Measurements from ENCODE around the gene CADPS.

Gene CADPS

DNA sequence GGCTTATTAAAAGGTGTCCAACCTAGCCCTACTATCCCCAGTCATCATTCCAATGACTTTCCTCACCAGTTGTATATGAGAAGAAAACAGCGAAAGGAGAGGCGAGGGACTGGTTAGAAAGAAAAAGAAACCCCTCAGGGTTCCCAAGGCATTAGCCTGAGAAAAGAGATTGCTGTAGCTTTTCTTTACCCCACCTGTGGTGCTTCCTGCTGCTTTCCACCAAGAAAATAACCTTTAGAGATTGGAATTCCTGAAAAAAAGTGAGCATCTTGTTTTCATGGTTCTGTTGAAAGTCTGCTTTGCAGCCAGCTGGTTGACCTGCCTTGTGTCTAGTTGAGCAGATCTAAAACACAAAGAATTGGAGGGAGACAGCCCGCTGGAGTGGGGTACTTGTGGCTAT, 196.4 kb downstream of the CADPS start:
- no peak for DNase-seq

DNA sequence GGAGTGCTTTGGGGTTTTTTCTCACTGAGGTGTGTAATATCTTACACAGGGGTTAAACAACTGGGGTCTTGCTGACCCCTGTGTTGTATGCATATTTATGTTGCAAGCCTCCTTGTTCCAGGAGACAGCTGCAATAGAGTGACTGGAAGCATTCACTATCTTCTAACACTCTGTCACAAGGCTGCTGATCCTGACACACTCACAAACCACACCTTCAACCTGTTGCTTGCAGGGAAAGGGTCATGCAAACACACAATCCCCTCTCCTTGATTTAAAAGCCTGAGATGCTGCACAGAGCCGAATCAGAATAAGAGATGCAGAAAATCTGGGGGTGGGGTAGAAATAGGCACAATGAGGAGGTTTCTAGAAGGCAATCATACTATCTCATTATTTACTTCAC, 197.3 kb downstream of the CADPS start:
- DNase-seq: no peak

DNA sequence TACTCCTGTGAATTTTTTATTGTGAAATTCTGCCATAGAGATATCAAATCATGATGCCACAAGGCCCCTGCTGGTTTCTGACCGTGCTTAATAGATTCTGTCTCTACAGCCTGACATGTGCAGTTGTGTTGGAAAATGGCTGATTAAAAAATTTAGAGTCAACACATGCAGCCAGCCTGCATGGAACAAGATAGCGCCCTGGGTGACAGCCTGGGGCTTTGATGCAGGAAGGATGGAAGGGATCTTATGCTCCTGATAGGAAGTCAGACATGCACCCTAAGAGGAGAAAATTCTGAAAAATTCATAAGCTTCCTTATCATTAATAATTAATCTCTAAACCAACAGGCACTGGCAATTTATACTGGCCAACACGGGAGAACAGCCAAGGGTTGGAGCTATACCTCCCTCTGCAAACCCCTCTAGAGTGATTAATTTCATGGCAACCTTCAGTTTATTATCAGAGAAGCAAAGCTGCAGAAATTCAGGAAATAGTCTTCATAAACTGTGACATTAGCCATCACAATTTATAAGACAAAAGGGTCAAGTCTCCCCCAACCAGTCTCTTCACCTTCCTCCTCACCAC, 198.4 kb downstream of the CADPS start:
- DNase-seq: no peak

DNA sequence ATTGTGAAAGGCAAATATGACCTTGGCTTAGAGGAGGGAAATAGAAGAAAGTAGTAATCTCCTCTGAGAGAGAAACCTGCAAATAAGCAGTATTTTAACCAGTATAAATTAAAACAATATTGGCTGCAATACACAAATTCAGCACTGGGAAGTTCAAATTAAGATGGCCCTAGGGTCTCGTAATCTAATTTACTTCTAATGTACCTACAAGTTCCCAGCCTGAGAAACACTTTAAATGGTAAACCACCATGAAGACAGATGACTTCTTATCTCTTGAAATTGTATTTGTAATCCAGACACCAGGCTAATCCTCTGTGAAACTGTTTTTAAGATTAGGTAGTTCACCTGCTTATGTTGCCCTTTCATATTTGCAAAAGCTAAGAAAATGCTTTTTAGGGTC, 199.7 kb downstream of the CADPS start:
- DNase-seq: no peak

DNA sequence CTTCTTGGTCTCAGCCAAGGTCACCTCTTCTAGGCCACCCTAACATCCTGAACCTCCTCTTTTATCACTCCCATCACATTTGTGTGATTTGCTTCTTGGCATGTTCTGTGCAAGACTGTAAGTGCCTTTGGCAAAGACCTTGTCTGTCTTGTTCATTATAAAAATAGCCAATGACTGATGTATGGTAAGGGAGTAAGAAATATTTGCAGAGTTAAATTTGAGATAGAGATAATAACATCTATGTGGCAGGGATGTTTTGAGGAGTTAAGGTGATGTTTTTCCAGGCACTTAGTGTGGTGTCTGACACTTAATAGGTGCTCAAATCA, 202.3 kb downstream of the CADPS start:
- DNase-seq: no peak

DNA sequence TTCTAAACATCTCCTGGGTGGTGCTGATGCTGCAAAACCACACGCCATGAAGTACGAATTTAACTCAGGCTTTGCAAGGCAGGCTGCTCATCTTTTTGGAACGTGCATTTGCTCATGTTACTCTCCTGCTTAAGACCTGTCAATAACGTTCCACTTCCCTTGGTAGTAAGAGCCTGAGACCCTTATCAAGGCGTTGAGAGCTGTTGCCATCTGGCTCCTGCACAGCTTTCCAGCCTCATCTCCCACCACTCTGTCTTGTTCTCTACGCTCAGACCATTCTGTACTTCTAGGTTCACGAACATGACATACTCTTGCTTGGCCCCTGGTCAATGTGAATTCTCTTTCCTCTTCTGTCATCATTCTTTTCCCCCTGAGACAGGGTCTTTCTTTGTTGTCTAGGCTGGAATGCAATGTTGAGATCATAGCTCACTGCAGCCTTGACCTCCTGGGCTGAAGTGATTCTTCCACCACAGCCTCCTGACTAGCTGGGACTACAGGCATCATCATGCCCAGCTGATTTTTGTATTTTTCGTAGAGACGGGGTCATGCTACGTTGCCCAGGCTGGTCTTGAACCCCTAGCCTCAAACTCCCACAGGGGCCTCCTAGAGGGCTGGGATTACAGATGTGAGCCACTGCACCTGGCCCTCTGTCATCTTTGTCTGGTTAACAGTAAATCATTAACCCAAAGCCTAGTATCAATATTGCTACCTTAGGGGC, 202.8 kb downstream of the CADPS start:
- DNase-seq: no peak

DNA sequence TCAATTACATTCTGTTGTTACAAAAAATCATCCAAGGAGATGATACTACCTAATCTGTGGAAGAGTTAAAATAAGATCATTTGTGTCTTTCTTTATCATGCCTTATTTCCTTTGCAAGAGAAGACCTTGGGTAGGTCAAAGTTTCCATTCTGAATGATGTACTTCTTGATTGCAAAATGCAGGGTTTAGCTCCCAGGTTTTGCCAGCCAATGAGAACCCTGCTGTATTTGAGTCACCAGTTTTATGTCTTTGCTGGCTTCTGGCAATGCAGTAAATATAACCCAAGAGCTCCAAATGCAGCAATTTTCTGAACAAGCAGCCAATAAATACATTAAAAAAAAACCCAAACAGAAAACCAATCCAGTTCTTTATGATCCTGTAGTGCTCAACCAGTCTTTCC, 204.9 kb downstream of the CADPS start:
- DNase-seq: no peak

DNA sequence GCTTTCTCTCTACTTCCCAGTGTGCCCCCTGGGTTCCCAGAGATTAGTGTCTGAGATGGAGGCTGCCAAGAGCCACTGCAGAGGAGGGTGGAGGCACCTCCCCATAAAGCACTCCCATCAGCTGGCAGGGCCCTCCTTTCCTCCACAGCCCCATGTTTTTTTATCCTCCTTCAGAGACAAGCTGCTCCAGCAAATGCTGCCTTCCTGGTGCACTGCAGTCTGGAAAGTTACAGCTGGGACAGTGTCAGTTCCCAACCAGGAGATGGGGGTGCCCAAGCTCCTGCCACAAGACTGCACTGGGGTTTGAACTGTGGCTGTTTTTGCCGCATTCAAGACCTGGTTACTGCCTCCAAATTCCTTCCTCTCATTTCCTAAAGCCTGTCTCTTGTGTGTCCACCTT, 206.1 kb downstream of the CADPS start:
- no peak for DNase-seq

DNA sequence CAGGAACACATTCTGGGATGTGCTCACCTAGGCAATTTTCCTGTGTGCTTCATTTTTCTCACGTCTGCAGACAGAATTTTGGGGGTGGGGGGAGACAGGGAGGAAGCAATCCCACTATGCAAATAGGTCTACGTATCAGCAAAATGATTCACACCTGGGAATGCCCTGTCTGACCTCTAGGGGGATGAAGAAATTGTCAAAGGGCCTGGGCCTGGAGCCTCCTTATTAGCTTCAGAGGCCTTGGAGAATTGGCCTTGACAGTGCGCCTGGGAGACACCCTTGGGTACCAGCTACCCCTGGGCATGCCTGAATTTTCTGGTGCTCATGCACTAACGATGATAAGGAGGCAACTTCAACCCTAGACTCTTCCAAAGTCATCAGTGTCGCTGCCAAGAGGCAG, 207.5 kb downstream of the CADPS start:
- DNase-seq: no peak

DNA sequence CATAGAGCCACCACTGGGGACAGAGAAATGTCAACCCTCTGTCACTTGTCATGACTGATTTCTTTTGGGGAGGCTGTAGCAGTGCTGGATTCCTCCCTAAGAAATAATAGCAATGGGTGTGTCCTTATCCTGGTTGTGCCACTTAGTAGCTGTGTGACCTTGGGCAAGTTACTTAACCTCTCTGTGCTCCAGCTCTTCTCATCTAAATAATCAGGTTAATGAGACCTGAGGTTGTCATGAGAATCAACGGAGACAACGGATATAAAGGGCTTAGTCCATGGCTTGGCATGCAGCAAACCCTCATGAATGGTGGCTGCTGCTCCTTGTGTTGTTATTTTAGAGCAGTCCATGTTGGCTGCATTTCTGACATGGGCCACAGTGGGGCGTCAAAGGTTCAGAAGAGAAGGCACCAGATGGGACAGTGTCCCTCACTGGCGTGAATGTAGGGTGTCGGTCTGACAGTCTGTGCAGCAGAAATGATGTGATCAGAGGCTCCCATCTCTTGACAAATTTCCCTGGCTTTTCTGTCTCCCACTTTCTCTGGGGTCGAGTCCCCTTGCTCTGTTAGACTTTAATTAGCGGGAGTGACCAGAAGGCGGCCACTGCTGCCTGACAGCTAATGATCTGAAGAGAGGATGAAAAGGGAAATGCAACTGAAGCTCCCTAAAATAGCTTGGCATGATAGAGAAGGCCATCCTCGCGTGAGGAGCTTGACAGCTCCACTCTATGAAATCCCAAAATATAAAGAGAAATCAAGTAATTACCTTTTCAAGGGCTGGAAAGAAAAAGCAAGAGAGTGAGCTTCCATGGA, 209.4 kb downstream of the CADPS start:
- DNase-seq: peak; percentile 38

DNA sequence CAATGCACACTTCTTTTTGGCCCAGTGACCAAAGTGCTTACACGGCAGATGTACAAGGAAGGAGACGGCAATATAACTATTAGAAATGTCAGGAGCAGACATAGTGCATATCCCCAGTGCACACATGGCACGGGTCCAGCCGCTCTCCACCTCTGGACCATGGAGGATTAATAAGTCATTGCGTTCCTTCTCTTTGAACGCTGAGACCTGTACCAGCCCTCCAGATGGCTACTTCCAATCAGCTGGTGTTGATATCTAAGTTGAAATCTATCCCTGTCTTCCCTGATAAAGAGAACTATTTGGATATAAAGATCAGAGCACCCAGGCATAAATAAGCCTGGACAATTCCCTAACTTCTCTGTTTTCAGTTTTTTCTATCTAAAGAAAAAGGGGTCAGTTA, 212.5 kb downstream of the CADPS start:
- DNase-seq: peak; percentile 17

DNA sequence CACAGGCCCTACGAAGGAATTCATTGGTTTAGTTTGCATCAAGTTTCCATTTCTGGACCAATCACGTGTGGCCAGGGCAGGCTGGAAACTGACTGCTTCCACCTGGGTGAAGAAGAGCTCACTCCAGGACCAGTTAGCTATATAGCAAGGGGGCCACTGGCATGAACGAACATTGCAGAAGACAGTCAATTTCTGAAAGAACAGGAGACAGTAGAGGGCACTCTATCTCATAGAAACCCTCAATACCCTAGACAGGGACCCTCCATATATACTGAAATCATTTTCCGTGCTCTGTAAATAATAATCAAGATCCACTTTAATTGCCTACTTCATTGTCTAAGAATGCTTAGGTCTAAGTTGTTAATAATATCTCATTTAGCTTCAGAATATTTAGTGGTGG, 215.6 kb downstream of the CADPS start:
- no peak for DNase-seq

DNA sequence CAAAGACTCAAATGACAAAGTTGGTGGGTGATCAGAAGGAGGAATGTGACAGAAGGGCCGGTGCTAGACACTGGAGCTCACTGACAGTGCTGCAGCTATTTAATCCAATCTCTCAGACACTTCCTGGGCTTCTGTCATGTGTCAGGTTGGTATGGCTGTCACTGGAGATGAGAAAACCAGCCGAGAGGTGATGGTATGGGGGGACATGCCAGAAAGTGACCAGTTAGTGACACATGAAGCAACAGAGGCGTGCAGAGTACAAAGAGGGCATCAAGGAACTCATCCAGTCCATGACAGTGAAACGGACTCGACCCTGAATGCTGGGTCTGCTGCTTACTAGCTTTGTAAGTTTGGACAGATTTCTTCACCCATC, 219.5 kb downstream of the CADPS start:
- no peak for DNase-seq

DNA sequence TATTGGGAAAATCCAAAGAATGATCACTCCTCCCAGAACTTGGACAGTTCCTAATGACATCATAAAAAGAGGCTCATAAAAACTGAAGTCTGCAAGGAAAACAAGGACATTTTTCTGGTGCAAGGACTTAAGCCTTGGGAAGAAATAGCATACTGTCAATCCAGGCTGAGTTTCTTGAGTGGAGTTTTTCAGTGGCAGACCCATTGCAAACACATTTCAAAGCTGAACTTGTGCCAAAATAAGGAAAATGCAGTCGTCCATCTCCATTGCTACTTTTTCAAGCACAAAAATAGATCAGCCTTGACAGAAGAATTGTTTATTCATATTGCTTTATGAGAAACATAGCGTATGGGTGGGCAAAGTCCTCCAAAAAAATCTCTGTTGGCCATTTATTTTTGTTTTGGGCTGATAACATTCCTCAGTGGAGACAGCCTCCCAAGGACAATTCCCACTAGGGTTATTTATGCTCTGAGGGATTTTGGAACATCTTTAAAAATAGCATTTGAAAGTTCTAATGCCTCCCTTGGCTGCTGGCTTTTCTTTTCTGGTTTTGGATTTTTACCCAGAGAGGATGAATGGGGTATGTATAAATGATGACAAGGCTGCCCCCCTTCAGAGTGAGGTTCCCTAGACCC, 220.0 kb downstream of the CADPS start:
- DNase-seq: no peak

DNA sequence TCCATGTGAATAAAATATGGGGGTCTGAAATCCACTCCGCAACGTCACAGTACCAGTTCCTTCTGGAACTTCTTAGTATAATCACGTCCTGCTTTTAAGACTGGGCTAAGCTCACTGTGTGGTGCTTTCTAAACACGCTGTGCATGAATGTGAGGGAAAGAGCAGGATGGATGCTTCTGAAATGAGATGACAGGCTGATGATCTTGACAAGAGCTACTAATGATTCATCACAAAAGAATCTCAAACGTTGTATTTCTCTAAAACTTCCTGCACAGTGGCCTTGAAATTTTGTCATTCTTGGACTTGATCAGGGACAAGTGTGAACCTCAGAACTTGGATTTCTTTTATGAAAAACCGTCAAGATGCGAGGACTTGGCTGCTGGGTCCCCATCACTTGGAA, 221.4 kb downstream of the CADPS start:
- no peak for DNase-seq

DNA sequence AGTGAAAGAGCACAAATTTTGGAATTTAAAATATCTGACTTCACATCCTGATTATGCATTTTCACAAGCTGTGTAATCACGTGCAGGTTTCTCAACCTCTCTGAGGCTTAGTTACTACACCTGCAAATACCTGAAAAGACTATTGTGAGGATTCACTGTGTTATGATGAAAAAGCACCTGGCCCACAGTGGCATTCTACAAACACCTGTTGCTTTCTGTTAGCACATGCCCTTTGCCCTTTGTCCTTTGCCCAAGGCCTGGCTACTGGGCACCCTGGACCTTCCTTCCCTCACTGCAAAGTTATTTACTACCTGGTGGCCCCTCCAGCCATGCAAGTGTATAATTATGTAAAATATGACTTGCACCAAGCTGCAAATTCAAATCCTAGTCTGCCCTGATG, 227.5 kb downstream of the CADPS start:
- no peak for DNase-seq

DNA sequence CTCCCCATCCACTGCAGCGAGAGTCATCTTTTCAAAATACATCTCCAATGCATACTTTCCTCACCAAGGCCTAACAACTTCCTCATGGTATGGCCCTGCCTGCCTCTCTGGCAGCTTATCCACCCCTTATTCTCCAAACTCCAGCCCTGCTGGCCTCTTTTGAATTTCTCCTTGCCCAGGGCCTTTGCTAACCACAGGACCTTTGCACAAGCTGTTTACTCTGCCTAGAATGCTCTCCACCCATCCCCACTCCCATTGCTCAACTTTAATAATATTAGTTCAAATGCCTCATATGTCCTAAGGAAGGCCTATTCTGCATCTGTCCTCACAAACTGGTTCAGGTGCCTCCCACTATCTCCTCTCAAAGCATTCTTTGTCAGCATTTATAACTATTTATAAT, 230.7 kb downstream of the CADPS start:
- no peak for DNase-seq

DNA sequence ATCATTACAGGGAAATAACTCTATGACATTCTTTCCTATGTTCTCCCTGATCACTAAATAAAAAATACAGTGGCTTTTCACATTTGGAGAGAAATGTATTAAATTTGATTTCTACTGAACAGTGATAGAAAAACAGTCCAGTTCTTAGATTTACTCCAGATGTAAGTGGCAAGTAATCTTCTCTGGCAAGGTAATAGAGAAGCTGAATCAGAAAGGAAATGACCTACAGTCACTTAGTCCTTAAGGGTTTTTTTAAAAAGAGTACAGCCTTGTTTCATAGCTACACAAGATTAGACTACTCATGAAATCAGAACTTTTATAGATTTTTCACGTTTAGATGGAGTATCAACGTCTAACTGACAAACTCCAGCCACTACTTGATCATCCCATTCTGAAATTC, 236.9 kb downstream of the CADPS start:
- DNase-seq: no peak

DNA sequence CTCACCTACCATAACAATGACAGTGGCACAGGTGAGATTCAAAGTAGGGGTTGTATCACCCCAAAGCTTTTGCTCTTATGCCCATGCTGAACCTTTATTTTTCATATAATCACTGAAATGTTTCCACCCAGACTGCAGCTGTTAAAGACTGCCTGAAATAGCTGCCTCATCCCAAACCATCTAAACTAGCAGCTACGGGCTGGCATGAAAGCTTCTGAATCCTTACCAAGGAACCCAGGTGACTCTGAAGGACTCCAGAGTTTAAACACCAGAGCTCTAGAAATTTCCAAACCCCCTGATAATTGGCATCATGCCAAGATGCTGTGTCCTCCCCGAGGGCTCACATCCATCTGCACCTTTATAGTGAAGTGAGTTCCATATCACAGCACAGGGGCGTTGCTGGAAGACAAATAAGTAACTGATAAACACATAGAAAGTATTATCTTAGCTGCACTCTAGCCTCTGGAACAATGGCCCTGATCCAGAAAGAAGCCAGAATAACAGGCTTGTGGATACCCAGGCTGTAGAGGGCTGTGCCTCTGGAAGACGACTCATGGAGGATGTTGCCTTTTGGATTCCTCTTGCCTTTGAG, 238.9 kb downstream of the CADPS start:
- DNase-seq: no peak

DNA sequence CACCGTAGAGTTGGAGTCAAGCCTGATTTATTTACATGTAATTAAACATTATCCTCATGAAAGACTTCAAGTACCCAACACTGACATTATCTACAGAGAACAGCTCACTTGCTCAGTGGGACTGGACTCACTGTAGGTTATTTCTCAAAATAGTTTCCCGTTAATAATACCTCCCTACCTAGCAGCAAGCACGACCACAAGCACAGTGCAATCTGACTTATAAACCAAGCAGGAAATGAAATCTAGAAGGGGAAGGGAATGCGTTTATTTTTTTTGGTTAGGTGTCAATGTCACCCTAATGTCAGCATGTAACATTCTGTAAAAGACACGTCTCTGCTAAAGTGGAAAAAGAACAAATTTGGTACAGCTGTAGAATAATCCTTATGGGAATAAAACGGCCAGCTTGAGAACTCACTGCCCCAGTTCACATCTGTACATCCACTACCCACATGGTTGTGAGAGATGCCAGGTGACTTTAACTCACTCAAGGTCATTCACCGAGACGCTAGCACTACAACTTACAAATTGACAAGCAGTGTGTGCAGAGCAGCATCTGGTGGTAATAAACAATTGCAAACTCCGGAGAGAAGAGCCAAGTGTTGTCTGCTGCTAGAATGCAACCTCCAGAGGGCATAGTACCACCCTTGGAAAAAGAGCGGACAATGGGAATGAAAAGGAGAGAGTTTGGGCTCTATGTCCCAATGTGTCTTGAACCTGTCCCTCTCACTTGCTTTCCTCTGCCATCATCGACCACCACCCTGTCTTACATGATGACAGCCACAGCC, 242.5 kb downstream of the CADPS start:
- DNase-seq: no peak

DNA sequence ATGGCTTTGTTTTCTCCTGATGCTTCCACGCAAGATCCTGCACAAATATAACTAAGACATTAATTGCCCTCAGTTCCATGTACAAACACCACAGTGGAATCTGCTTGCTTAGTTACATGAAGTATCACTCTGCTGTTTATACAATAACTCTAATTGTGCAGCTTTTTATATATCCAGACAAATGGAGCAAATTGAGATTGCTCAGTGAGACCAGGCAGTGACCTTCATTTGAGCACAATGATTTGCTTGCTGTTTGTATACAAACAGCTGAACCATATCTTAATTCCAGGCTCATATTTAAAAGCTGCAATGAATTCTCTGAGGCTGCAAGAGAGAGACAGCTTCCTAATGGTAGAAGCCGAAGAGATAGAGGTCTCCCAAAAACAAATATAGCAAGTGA, 243.7 kb downstream of the CADPS start:
- DNase-seq: no peak

DNA sequence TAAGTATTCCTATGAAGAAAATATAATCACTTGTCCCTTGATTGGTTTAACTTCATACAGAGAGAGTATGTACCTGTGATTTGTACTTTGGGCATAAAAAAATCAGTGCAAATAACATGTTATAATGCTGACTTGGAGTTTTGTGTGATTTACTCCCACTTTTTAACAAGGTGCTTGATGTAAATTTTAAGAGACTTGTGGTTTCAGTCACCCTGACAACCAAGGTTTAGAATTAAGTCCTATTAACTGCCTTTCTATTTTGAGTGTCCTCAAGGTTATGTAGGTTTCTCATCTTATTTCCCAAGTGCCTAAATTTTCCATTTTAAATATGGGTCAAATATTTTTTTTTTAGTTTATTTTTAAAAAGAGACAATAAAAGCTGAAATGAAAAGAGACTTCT, 244.6 kb downstream of the CADPS start:
- peak; percentile 75 for DNase-seq

DNA sequence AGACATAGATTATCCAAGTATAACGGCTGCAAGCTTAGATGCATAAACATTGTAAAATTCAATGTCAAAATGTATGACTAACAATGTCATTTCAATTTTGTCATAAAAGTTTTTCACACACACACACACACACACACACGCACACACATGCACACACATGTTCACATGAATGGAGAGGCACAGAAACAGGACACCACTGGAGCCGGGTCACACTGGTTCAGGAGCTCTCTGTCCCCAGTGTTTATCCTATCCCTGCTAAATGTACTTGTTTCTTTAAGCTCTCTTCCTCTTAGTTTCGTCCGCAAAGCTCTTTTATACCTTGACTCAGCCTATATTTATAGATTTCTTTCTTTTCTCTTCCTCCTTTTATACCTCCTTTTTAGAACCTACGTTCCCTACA, 249.9 kb downstream of the CADPS start:
- peak; percentile 5 for DNase-seq
